GM12873 (cell line): ENCODE results near the gene POU3F1.

ENCODE experiments used
- TF ChIP-seq, protein P1 (sequence below): IDR thresholded peaks from 2 replicates; pipeline ENCODE4 v1.5.1; 2012; ENCODE audit warnings: low read depth, mild to moderate bottlenecking, moderate library complexity, low read length, control low read depth; ENCODE audit not compliant: insufficient read depth; ENCODE audit errors: missing control alignments

The POU3F1 gene

GRCh38 chr1:38038861-38039260 is 7.7 kb downstream of the POU3F1 start:
- TF ChIP-seq, protein P1, sequence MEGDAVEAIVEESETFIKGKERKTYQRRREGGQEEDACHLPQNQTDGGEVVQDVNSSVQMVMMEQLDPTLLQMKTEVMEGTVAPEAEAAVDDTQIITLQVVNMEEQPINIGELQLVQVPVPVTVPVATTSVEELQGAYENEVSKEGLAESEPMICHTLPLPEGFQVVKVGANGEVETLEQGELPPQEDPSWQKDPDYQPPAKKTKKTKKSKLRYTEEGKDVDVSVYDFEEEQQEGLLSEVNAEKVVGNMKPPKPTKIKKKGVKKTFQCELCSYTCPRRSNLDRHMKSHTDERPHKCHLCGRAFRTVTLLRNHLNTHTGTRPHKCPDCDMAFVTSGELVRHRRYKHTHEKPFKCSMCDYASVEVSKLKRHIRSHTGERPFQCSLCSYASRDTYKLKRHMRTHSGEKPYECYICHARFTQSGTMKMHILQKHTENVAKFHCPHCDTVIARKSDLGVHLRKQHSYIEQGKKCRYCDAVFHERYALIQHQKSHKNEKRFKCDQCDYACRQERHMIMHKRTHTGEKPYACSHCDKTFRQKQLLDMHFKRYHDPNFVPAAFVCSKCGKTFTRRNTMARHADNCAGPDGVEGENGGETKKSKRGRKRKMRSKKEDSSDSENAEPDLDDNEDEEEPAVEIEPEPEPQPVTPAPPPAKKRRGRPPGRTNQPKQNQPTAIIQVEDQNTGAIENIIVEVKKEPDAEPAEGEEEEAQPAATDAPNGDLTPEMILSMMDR = no peak

GRCh38 chr1:38037221-38037939 is 9.2 kb downstream of the POU3F1 start:
- TF ChIP-seq, protein P1 = peak; percentile 44

DNA sequence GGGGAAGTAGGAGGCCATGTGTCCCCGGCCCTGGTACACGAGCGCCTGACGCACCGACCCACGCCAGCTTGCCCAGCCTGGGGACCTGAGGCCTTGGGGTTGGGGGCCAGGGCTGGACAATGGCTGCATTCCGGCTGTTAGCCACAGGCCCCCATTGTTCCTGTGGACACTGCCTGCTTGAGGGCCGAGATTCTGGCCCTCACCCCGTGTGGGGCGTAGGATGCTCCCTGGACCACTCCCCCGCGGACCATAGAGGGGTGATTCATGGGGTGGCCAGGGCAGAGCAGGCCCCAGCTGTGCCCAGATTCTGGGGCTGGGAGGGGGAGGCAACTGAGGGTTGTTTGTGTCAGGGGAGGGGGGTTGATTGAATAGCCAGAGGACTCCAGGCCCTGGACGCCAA is 11.7 kb downstream of the POU3F1 start:
- TF ChIP-seq, protein P1 = no peak

GRCh38 chr1:38031513-38031866 is 15.1 kb downstream of the POU3F1 start:
- TF ChIP-seq, protein P1 = no peak

DNA sequence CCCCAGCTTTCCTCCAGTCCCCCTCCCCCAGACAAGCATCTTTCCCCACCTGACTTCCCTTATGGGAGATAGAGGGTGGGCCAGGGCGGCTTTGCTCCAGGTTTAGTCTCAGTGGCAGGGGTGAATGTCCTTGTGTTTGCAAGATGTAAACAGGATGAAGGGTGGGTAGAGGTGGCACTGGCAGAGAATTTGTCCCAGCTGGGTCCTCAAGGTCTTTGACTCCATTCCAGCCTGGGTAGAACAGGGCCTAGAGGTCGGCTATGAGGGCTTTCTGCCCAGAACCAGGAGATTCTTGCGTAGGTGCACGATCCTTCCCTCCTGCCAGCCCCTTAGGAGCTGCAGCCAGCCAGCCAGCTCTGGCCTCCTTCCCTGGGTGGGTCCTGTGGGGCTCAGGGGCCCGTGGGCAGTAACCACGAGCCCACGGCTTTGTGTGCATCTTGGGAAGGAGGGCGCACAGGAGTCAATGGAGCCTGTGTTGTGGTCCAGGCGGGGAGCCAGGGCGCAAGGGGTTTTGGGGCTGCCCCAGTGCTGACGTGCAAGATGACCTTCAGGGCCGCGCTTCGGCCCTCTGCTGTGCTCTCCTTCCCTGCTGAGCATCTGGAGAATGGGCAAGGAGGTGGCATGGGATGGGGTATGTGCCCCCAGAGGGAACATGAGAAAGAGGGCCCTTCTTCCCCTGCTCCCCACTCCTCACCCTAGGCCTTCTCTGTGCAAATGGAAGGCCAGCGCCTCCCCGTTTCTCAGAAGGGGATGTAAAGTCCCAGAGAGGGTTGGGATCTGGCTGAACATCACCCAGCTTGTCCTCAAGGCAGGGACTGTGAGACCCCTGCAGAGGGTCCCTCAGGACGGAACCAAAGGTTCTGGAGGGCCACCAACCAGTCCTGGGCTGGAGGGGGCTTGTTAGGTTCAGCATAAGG is 15.7 kb downstream of the POU3F1 start:
- TF ChIP-seq, protein P1 = no peak

- TF ChIP-seq, protein P1 = no peak
Measured at GRCh38 chr1:38029685-38030511, 16.7 kb downstream of the POU3F1 start.
